A549 (cell line): Measurements from ENCODE around the gene SPINDOC.

Experiments
- CTCF ChIP-seq: fragments of >200 bp; sonication (Bioruptor Twin); formaldehyde crosslinking; IDR thresholded peaks from 3 replicates; pipeline ENCODE4 v1.5.1; 2016
- POLR2A ChIP-seq: IDR thresholded peaks from 2 replicates; pipeline ENCODE4 v1.6.1; 2012; ENCODE audit warnings: mild to moderate bottlenecking, low read length

GRCh38 chr11:63816732-63817131, 3.5 kb downstream of the SPINDOC start:
- TF ChIP-seq CTCF = no peak
- TF ChIP-seq POLR2A = no peak
